GM19035 (cell line): ENCODE results near the gene NAA40.
"Not testable (repeated sequence)": the region's sequence is repeated elsewhere in the genome, so short reads cannot be mapped to it uniquely, and the experiment has no call there.

ENCODE experiments used
- ATAC-seq: cut with Tn5 transposase; IDR thresholded peaks from one replicate; pipeline ENCODE4 v1.9.1; 2021; ENCODE audit not compliant: unreplicated experiment

Gene NAA40

GRCh38 chr11:63937713-63938478, 906 bp upstream of the NAA40 start:
- ATAC-seq: peak; percentile 7

- ATAC-seq: no peak
Measured at GRCh38 chr11:63939397-63939891, 642 bp downstream of the NAA40 start.

GRCh38 chr11:63940786-63941185, 2.0 kb downstream of the NAA40 start:
- no peak for ATAC-seq

GRCh38 chr11:63941901-63942300, 3.1 kb downstream of the NAA40 start:
- ATAC-seq: no peak

- no peak for ATAC-seq
Measured at GRCh38 chr11:63942803-63943202, 4.0 kb downstream of the NAA40 start.

- no peak for ATAC-seq
Measured at GRCh38 chr11:63944987-63945386, 6.2 kb downstream of the NAA40 start.

GRCh38 chr11:63945477-63946163, 6.8 kb downstream of the NAA40 start:
- no peak for ATAC-seq

- no peak for ATAC-seq
Measured at GRCh38 chr11:63951779-63952536, 13.2 kb downstream of the NAA40 start.

GRCh38 chr11:63952570-63952969, 13.8 kb downstream of the NAA40 start:
- no peak for ATAC-seq

- ATAC-seq: no peak
Measured at GRCh38 chr11:63958008-63958407, 19.2 kb downstream of the NAA40 start.

- no peak for ATAC-seq
Measured at GRCh38 chr11:63961608-63962412, 23.0 kb downstream of the NAA40 start.

- not testable (repeated sequence) for ATAC-seq
Measured at GRCh38 chr11:63963895-63964294, 25.1 kb downstream of the NAA40 start.

- no peak for ATAC-seq
Measured at GRCh38 chr11:63966444-63966843, 27.6 kb downstream of the NAA40 start.

- no peak for ATAC-seq
Measured at GRCh38 chr11:63969461-63969860, 30.7 kb downstream of the NAA40 start.

- ATAC-seq: no peak
Measured at GRCh38 chr11:63970902-63971301, 32.1 kb downstream of the NAA40 start.

GRCh38 chr11:63973912-63974258, 35.1 kb downstream of the NAA40 start:
- ATAC-seq: not testable (repeated sequence)

GRCh38 chr11:63974259-63975143, 35.7 kb downstream of the NAA40 start, which contains the start of gene COX8A:
TSS of gene COX8A (plus strand) at chr11:63974620. CDS start at chr11:63974681, 61 bp downstream.
- ATAC-seq: peak; percentile 96

- ATAC-seq: no peak
Measured at GRCh38 chr11:63978551-63979239, 39.9 kb downstream of the NAA40 start.

- no peak for ATAC-seq
Measured at GRCh38 chr11:63979426-63979825, 40.6 kb downstream of the NAA40 start.
